IMR-90 (cell line): ENCODE data around the gene CAP2.

Experiments used
- CHD1 ChIP-seq: IDR thresholded peaks from 2 replicates; pipeline ENCODE4 v1.6.1; 2012; ENCODE audit warnings: low read depth, low read length, improper control_type of control experiment
- MXI1 ChIP-seq: IDR thresholded peaks from 2 replicates; pipeline ENCODE4 v1.6.1; 2012; ENCODE audit warnings: low read depth, mild to moderate bottlenecking, low read length, moderate library complexity, borderline replicate concordance
- TF ChIP-seq, protein P1 (sequence below): conservative IDR thresholded peaks from 2 replicates; pipeline ENCODE4 v1.5.1; 2012; ENCODE audit warnings: mild to moderate bottlenecking, low read depth, low read length, improper control_type of control experiment

DNA sequence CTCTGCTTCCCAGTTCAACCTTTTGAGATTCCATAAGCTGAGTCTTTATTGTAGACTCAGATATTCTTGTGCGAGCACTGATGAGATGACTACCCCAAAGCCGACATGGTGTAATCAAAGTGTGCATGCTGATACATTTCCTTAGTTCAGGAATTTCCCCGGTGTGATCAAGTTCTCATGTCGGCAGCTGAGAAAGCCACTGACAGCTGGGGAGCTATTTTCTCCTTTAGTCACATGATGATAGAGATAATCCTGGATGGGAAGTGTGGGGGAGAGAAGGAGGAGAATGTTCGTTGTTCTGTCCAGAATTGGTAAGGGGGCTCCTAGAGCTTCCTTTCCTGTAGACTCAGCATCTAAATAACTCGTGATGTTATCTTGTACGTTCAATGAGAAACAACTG is 7.7 kb upstream of the CAP2 start:
- TF ChIP-seq MXI1, result no peak
- TF ChIP-seq, protein P1, sequence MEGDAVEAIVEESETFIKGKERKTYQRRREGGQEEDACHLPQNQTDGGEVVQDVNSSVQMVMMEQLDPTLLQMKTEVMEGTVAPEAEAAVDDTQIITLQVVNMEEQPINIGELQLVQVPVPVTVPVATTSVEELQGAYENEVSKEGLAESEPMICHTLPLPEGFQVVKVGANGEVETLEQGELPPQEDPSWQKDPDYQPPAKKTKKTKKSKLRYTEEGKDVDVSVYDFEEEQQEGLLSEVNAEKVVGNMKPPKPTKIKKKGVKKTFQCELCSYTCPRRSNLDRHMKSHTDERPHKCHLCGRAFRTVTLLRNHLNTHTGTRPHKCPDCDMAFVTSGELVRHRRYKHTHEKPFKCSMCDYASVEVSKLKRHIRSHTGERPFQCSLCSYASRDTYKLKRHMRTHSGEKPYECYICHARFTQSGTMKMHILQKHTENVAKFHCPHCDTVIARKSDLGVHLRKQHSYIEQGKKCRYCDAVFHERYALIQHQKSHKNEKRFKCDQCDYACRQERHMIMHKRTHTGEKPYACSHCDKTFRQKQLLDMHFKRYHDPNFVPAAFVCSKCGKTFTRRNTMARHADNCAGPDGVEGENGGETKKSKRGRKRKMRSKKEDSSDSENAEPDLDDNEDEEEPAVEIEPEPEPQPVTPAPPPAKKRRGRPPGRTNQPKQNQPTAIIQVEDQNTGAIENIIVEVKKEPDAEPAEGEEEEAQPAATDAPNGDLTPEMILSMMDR, result no peak
- no peak for TF ChIP-seq CHD1
